ENCODE data around the gene TEX264. TPM values are rescaled to one million over a fixed set of nuclear protein-coding genes. Genes with fewer than 3 reads are reported as not detected.
"Not testable (repeated sequence)": the region's sequence is repeated elsewhere in the genome, so short reads cannot be mapped to it uniquely, and the experiment has no call there.

Gene TEX264
- total and polyA plus RNA-seq, 2 donors (not counting 1 experiment from before 2014, with no cell fraction given): 34.3 to 51.0 TPM

DNA sequence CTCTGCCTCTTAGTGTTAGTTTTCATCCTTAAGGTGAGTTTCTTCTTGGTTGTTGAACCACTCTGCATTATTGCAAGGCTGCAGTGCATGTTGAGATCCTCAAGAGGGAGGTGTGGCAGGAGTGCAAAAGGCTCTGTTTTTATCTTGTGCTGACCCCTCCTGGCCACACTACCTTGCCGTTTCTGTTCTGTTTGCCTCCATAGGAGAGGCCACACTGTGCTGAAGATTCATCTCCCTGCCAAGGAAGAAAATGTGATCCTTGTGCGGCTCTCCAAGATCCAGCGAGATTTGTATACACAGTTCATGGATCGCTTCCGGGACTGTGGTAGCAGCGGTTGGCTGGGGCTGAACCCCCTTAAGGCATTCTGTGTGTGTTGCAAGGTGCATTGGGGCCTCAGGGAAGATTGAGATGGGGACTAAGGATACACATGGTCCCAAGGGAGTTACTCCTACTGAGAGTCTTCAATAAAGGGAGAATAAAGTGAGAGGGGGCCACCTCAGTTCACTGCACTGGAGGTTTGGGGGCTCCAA is 33.0 kb upstream of the TEX264 start:
- Histone ChIP-seq H3K36me3 (ENCODE audit: control insufficient read depth, insufficient read depth, low read length) (peaks cover 12% of the 10 kb centered on the region), H3K9ac (ENCODE audit: insufficient read depth, low read length) (no peak overlapping the region), H3K4me1 (ENCODE audit: control insufficient read depth, extremely low read depth, insufficient read depth, low read length) (no peaks in the 10 kb centered on the region), H3K27ac (ENCODE audit: insufficient read depth, low read length) (no peak overlapping the region), H3K4me3 (replicated peaks in 1 of 4; ENCODE audit: control extremely low read depth in 1 of 4, insufficient read depth in 1 of 4, low read depth in 3 of 4, low read length in 4 of 4) (no peak overlapping the region), H3K79me2 (ENCODE audit: control insufficient read depth, insufficient read depth, low read length) (no peaks in the 10 kb centered on the region), H3K9me3 (ENCODE audit: control insufficient read depth, insufficient read depth, low read depth, low read length) (no peaks in the 10 kb centered on the region), H3K27me3 (ENCODE audit: control insufficient read depth, insufficient read depth, low read length) (no peaks in the 10 kb centered on the region), H4K20me1 (ENCODE audit: control insufficient read depth, extremely low read depth, insufficient read depth, low read length) (no peaks in the 10 kb centered on the region), H2AFZ (ENCODE audit: low read length) (no peak overlapping the region), H3K4me2 (ENCODE audit: extremely low read depth, insufficient read depth, low read length) (no peak overlapping the region)
- TF ChIP-seq, protein P1, sequence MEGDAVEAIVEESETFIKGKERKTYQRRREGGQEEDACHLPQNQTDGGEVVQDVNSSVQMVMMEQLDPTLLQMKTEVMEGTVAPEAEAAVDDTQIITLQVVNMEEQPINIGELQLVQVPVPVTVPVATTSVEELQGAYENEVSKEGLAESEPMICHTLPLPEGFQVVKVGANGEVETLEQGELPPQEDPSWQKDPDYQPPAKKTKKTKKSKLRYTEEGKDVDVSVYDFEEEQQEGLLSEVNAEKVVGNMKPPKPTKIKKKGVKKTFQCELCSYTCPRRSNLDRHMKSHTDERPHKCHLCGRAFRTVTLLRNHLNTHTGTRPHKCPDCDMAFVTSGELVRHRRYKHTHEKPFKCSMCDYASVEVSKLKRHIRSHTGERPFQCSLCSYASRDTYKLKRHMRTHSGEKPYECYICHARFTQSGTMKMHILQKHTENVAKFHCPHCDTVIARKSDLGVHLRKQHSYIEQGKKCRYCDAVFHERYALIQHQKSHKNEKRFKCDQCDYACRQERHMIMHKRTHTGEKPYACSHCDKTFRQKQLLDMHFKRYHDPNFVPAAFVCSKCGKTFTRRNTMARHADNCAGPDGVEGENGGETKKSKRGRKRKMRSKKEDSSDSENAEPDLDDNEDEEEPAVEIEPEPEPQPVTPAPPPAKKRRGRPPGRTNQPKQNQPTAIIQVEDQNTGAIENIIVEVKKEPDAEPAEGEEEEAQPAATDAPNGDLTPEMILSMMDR (conservative IDR thresholded peaks at IDR 0.05 in 1 of 2, IDR thresholded peaks at IDR 0.05 in 1 of 2; ENCODE audit: low read depth in 1 of 2, low read length in 2 of 2): peak; percentile 89 to 91
- TF ChIP-seq EZH2 (IDR thresholded peaks at IDR 0.05; ENCODE audit: low read length, missing control alignments): no peak
- DNase-seq (ENCODE audit: low read depth in 2 of 2): peak; percentile 43 to 74

DNA sequence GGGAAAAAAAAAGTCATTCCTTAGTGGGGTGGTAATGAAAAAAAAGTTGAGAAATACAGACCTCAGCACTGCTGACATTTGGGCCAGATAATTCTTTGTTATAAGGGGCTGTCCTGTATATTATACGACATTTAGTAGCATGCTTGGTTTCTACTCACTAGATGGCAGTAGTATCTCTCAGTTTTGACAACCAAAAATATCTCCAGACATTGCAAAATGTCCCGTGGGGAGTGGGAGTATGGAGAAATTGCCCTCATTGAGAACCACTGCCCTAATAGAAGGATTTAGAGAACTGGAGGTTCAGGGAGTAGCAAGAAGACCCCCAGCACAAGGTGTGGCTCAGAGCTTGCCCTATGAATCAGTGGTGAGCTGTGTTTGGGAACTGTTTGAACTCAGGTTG is 28.6 kb upstream of the TEX264 start:
- H3K79me2 ChIP-seq (ENCODE audit: control insufficient read depth, insufficient read depth, low read length): no peaks in the 10 kb centered on the region
- no peak overlapping the region for H3K27ac ChIP-seq (ENCODE audit: insufficient read depth, low read length)
- no peak overlapping the region for H3K9ac ChIP-seq (ENCODE audit: insufficient read depth, low read length)
- no peaks in the 10 kb centered on the region for H3K27me3 ChIP-seq (ENCODE audit: control insufficient read depth, insufficient read depth, low read length)
- H2AFZ ChIP-seq (ENCODE audit: low read length): no peak overlapping the region
- TF ChIP-seq, protein P1 (conservative IDR thresholded peaks at IDR 0.05 in 1 of 2, IDR thresholded peaks at IDR 0.05 in 1 of 2; ENCODE audit: low read depth in 1 of 2, low read length in 2 of 2): peak in 1 of 2 donors; percentile 33
- TF ChIP-seq EZH2 (IDR thresholded peaks at IDR 0.05; ENCODE audit: low read length, missing control alignments): no peak
- H4K20me1 ChIP-seq (ENCODE audit: control insufficient read depth, extremely low read depth, insufficient read depth, low read length): no peaks in the 10 kb centered on the region
- no peak overlapping the region for H3K4me3 ChIP-seq (replicated peaks in 1 of 4; ENCODE audit: control extremely low read depth in 1 of 4, insufficient read depth in 1 of 4, low read depth in 3 of 4, low read length in 4 of 4)
- DNase-seq (ENCODE audit: low read depth in 2 of 2): peak in 1 of 2 donors; percentile 21
- H3K4me2 ChIP-seq (ENCODE audit: extremely low read depth, insufficient read depth, low read length): no peak overlapping the region
- peaks cover 13% of the 10 kb centered on the region for H3K36me3 ChIP-seq (ENCODE audit: control insufficient read depth, insufficient read depth, low read length)
- H3K4me1 ChIP-seq (ENCODE audit: control insufficient read depth, extremely low read depth, insufficient read depth, low read length): no peaks in the 10 kb centered on the region
- no peaks in the 10 kb centered on the region for H3K9me3 ChIP-seq (ENCODE audit: control insufficient read depth, insufficient read depth, low read depth, low read length)

DNA sequence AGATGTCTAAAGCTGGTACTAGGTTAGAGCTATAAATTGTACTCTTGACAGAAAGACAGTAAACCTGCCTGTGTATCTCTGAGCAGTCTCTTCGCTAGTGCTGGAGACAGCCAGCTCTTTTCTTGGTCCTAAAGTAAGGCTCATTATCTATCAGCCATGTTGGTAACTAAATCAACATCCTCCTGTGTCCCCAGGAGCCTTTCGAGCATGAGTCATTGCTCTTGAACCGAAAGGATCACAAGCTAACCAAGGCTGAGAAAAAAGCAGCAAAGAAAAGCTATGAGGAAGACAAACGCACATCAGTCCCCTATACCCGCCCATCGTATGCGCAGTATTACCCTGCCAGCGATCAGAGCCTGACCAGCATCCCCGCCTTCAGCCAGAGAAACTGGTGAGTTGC is 25.0 kb upstream of the TEX264 start:
- H3K4me3 ChIP-seq (replicated peaks in 1 of 4; ENCODE audit: control extremely low read depth in 1 of 4, insufficient read depth in 1 of 4, low read depth in 3 of 4, low read length in 4 of 4): no peak overlapping the region
- no peak overlapping the region for H3K27ac ChIP-seq (ENCODE audit: insufficient read depth, low read length)
- H3K27me3 ChIP-seq (ENCODE audit: control insufficient read depth, insufficient read depth, low read length): no peaks in the 10 kb centered on the region
- H3K79me2 ChIP-seq (ENCODE audit: control insufficient read depth, insufficient read depth, low read length): no peaks in the 10 kb centered on the region
- no peaks in the 10 kb centered on the region for H3K9me3 ChIP-seq (ENCODE audit: control insufficient read depth, insufficient read depth, low read depth, low read length)
- peaks cover 4% of the 10 kb centered on the region for H3K36me3 ChIP-seq (ENCODE audit: control insufficient read depth, insufficient read depth, low read length)
- no peak for TF ChIP-seq EZH2 (IDR thresholded peaks at IDR 0.05; ENCODE audit: low read length, missing control alignments)
- TF ChIP-seq, protein P1 (conservative IDR thresholded peaks at IDR 0.05 in 1 of 2, IDR thresholded peaks at IDR 0.05 in 1 of 2; ENCODE audit: low read depth in 1 of 2, low read length in 2 of 2): no peak
- H3K9ac ChIP-seq (ENCODE audit: insufficient read depth, low read length): no peak overlapping the region
- no peak overlapping the region for H2AFZ ChIP-seq (ENCODE audit: low read length)
- H4K20me1 ChIP-seq (ENCODE audit: control insufficient read depth, extremely low read depth, insufficient read depth, low read length): no peaks in the 10 kb centered on the region
- H3K4me2 ChIP-seq (ENCODE audit: extremely low read depth, insufficient read depth, low read length): no peak overlapping the region
- peak in 1 of 2 donors; percentile 23 for DNase-seq (ENCODE audit: low read depth in 2 of 2)
- H3K4me1 ChIP-seq (ENCODE audit: control insufficient read depth, extremely low read depth, insufficient read depth, low read length): no peaks in the 10 kb centered on the region

DNA sequence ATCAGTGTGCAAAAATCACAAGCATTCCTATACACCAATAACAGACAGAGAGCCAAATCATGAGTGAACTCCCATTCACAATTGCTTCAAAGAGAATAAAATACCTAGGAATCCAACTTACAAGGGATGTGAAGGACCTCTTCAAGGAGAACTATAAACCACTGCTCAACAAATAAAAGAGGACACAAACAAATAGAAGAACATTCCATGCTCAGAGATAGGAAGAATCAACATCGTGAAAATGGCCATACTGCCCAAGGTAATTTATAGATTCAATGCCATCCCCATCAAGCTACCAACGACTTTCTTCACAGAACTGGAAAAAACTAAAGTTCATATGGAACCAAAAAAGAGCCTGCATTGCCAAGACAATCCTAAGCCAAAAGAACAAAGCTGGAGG is 18.9 kb upstream of the TEX264 start:
- not testable (repeated sequence) for H3K36me3 ChIP-seq (ENCODE audit: control insufficient read depth, insufficient read depth, low read length); H3K4me2 ChIP-seq (ENCODE audit: extremely low read depth, insufficient read depth, low read length); H2AFZ ChIP-seq (ENCODE audit: low read length); DNase-seq (ENCODE audit: low read depth in 2 of 2); H3K79me2 ChIP-seq (ENCODE audit: control insufficient read depth, insufficient read depth, low read length); H3K4me1 ChIP-seq (ENCODE audit: control insufficient read depth, extremely low read depth, insufficient read depth, low read length); H3K27ac ChIP-seq (ENCODE audit: insufficient read depth, low read length); H4K20me1 ChIP-seq (ENCODE audit: control insufficient read depth, extremely low read depth, insufficient read depth, low read length); H3K9ac ChIP-seq (ENCODE audit: insufficient read depth, low read length); H3K9me3 ChIP-seq (ENCODE audit: control insufficient read depth, insufficient read depth, low read depth, low read length); H3K4me3 ChIP-seq (replicated peaks in 1 of 4; ENCODE audit: control extremely low read depth in 1 of 4, insufficient read depth in 1 of 4, low read depth in 3 of 4, low read length in 4 of 4); H3K27me3 ChIP-seq (ENCODE audit: control insufficient read depth, insufficient read depth, low read length)

DNA sequence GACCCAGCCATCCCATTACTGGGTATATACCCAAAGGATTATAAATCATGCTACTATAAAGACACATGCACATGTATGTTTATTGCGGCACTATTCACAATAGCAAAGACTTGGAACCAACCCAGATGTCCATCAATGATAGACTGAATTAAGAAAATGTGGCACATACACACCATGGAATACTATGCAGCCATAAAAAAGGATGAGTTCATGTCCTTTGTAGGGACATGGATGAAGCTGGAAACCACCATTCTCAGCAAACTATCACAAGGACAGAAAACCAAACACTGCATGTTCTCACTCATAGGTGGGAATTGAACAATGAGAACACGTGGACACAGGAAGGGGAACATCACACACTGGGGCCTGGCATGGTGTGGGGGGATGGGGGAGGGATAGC is 17.6 kb upstream of the TEX264 start:
- H3K79me2 ChIP-seq (ENCODE audit: control insufficient read depth, insufficient read depth, low read length); H4K20me1 ChIP-seq (ENCODE audit: control insufficient read depth, extremely low read depth, insufficient read depth, low read length); H3K27me3 ChIP-seq (ENCODE audit: control insufficient read depth, insufficient read depth, low read length); H2AFZ ChIP-seq (ENCODE audit: low read length); H3K9me3 ChIP-seq (ENCODE audit: control insufficient read depth, insufficient read depth, low read depth, low read length); H3K9ac ChIP-seq (ENCODE audit: insufficient read depth, low read length); H3K36me3 ChIP-seq (ENCODE audit: control insufficient read depth, insufficient read depth, low read length); H3K4me1 ChIP-seq (ENCODE audit: control insufficient read depth, extremely low read depth, insufficient read depth, low read length); H3K4me3 ChIP-seq (replicated peaks in 1 of 4; ENCODE audit: control extremely low read depth in 1 of 4, insufficient read depth in 1 of 4, low read depth in 3 of 4, low read length in 4 of 4); H3K27ac ChIP-seq (ENCODE audit: insufficient read depth, low read length); DNase-seq (ENCODE audit: low read depth in 2 of 2); H3K4me2 ChIP-seq (ENCODE audit: extremely low read depth, insufficient read depth, low read length): not testable (repeated sequence)

All from fibroblast of lung (primary cell).